Fibroblast of lung (primary cell): ENCODE measurements around the gene PSTK.

Experiments
- CTCF ChIP-seq, 2 donors: IDR thresholded peaks in 1 of 2; conservative IDR thresholded peaks in 1 of 2; 1 replicate in 1 of 2; 2 replicates in 1 of 2; pipeline ENCODE4 v1.5.1; 2011 to 2012; ENCODE audit warnings: low read length in 2 of 2, control low read depth in 1 of 2, inconsistent platforms in 1 of 2, low read depth in 1 of 2, mild to moderate bottlenecking in 1 of 2
- EZH2 ChIP-seq: IDR thresholded peaks from 2 replicates; pipeline ENCODE4 v1.5.1; 2012; ENCODE audit warnings: low read length, control low read depth, mild to moderate bottlenecking; ENCODE audit errors: missing control alignments

- no peak for TF ChIP-seq CTCF (conservative IDR thresholded peaks at IDR 0.05 in 1 of 2, IDR thresholded peaks at IDR 0.05 in 1 of 2; ENCODE audit: low read depth in 1 of 2, low read length in 2 of 2)
- TF ChIP-seq EZH2: no peak
These were observed 40.9 kb upstream of the PSTK start for GRCh38 chr10:122939133-122939855.
